ENCODE data around the gene PECR.

- TF ChIP-seq CTCF (IDR thresholded peaks at IDR 0.05) (no peak), POLR2A (IDR thresholded peaks at IDR 0.05) (no peak)
Observed at GRCh38 chr2:216104691-216105090, 23.1 kb upstream of the PECR start.

All from Peyer's patch (tissue), 4 donors.